Measurements from ENCODE around the gene KRT82. TPM values are rescaled to one million over a fixed set of nuclear protein-coding genes. Genes with fewer than 3 reads are reported as not detected.

Gene KRT82
- polyA plus RNA-seq, 1 experiment = not detected

- CTCF ChIA-PET = interaction anchor here (1.3 kb wide), 1 partner anchor 16 kb away, joined by 5 read pairs; no protein-coding TSS in a partner anchor
- DNase-seq (ENCODE audit: low read depth, low spot score) = no peak
Measured at GRCh38 chr12:52387859-52388258, 18.3 kb downstream of the KRT82 start.

DNA sequence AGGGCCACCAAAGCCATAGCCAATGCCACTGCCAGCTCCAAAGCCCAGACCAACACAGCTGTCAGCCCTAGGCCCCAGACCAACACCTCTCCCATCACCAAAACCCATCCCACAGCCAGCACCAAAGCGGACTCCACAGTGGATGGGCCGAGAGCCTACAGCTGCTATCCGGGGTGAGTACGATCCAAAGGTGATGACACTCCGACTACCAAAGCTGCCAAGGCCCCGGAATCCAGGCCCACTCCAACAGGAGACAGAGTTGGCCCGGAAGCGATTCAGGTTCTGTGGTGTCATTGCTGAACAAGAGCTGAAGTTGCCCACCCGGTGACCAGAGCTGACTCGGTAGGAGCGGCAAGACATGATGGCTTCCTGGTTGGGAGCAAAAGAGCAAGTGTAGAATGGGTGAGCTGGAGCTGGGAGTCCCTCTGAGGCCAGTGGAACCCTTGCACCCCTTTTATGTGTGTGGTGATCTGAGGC lies 20.9 kb downstream of the KRT82 start, which contains the start of gene KRT84:
Gene KRT84, minus strand, starts transcription at position 427 of the 477 bp plus-strand sequence. Its CDS starts 67 bp downstream, at position 360.
- no peak within 1 kb of the TSS for H3K27ac ChIP-seq (ENCODE audit: low read depth, low read length)
- POLR2A ChIA-PET = no interaction called here

More at GRCh38 chr12:52387859-52388258, 18.3 kb downstream of the KRT82 start:
- no peak overlapping the region for H3K27ac ChIP-seq (ENCODE audit: low read depth, low read length)
- peaks cover 29% of the 10 kb centered on the region for H3K27me3 ChIP-seq (ENCODE audit: control insufficient read depth, insufficient read depth, low read length)
- TF ChIP-seq, protein P1, sequence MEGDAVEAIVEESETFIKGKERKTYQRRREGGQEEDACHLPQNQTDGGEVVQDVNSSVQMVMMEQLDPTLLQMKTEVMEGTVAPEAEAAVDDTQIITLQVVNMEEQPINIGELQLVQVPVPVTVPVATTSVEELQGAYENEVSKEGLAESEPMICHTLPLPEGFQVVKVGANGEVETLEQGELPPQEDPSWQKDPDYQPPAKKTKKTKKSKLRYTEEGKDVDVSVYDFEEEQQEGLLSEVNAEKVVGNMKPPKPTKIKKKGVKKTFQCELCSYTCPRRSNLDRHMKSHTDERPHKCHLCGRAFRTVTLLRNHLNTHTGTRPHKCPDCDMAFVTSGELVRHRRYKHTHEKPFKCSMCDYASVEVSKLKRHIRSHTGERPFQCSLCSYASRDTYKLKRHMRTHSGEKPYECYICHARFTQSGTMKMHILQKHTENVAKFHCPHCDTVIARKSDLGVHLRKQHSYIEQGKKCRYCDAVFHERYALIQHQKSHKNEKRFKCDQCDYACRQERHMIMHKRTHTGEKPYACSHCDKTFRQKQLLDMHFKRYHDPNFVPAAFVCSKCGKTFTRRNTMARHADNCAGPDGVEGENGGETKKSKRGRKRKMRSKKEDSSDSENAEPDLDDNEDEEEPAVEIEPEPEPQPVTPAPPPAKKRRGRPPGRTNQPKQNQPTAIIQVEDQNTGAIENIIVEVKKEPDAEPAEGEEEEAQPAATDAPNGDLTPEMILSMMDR (IDR thresholded peaks at IDR 0.05; ENCODE audit: low read depth, low read length) = no peak
- POLR2A ChIA-PET = no interaction called here
- no peak overlapping the region for H3K4me3 ChIP-seq (ENCODE audit: low read depth, low read length)
- no peaks in the 10 kb centered on the region for H3K9me3 ChIP-seq (ENCODE audit: control insufficient read depth, insufficient read depth, low read length)

GRCh38 chr12:52383331-52383730 lies 22.8 kb downstream of the KRT82 start:
- Histone ChIP-seq H3K27me3 (ENCODE audit: control insufficient read depth, insufficient read depth, low read length) (peaks cover 42% of the 10 kb centered on the region), H3K9me3 (ENCODE audit: control insufficient read depth, insufficient read depth, low read length) (no peaks in the 10 kb centered on the region), H3K4me3 (ENCODE audit: low read depth, low read length) (no peak overlapping the region), H3K27ac (ENCODE audit: low read depth, low read length) (no peak overlapping the region)
- TF ChIP-seq, protein P1 (IDR thresholded peaks at IDR 0.05; ENCODE audit: low read depth, low read length) = no peak
- ChIA-PET POLR2A (no interaction called here), CTCF (interaction anchor here (3.6 to 5.5 kb wide), 2 partner anchors 11 to 496 kb away, joined by 11 to 29 read pairs; no protein-coding TSS in a partner anchor)
- DNase-seq (ENCODE audit: low read depth, low spot score) = no peak

More for the DNA sequence above, 20.9 kb downstream of the KRT82 start, which contains the start of gene KRT84:
- Histone ChIP-seq H3K27me3 (ENCODE audit: control insufficient read depth, insufficient read depth, low read length) (peaks cover 42% of the 10 kb centered on the region), H3K4me3 (ENCODE audit: low read depth, low read length) (no peak within 1 kb of the TSS), H3K9me3 (ENCODE audit: control insufficient read depth, insufficient read depth, low read length) (no peaks in the 10 kb centered on the region)
- TF ChIP-seq, protein P1 (IDR thresholded peaks at IDR 0.05; ENCODE audit: low read depth, low read length) = no peak
- CTCF ChIA-PET = interaction anchor here (1.5 kb wide), 1 partner anchor 13 kb away, joined by 6 read pairs; no protein-coding TSS in a partner anchor
- DNase-seq (ENCODE audit: low read depth, low spot score) = no peak

DNA sequence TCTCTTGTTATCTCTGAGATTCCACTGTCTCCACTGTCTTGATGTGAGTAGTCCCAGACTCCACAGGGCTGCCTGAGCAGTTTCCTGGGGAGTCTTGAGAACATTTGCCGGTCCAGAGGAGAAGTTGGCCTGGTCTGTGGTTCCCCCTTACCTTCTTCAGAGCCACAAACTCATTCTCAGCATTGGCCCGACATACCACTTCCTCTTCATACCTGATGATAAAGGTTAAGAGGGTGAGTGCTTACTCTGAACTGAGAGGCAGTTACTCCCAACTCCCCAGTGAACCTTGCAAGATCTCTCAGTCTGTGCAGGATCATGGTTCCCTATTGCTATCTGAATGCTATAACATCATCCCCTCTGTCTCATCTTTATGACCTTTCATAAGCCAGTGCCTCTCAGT lies 23.3 kb downstream of the KRT82 start:
- TF ChIP-seq, protein P1 (IDR thresholded peaks at IDR 0.05; ENCODE audit: low read depth, low read length) = no peak
- Histone ChIP-seq H3K4me3 (ENCODE audit: low read depth, low read length) (no peak overlapping the region), H3K27ac (ENCODE audit: low read depth, low read length) (no peak overlapping the region), H3K27me3 (ENCODE audit: control insufficient read depth, insufficient read depth, low read length) (peaks cover 38% of the 10 kb centered on the region), H3K9me3 (ENCODE audit: control insufficient read depth, insufficient read depth, low read length) (no peaks in the 10 kb centered on the region)
- no peak for DNase-seq (ENCODE audit: low read depth, low spot score)
- ChIA-PET CTCF (interaction anchor here (1.3 to 5.5 kb wide), 3 partner anchors 11 to 497 kb away, joined by 3 to 29 read pairs (median 11); no protein-coding TSS in a partner anchor), POLR2A (no interaction called here)

GRCh38 chr12:52381206-52381605 lies 24.9 kb downstream of the KRT82 start:
- ChIA-PET POLR2A (no interaction called here), CTCF (interaction anchor here (0.7 to 5.5 kb wide), 6 partner anchors 9 to 499 kb away, joined by 3 to 29 read pairs (median 7); no protein-coding TSS in a partner anchor)
- peaks cover 41% of the 10 kb centered on the region for H3K27me3 ChIP-seq (ENCODE audit: control insufficient read depth, insufficient read depth, low read length)
- H3K27ac ChIP-seq (ENCODE audit: low read depth, low read length) = no peak overlapping the region
- TF ChIP-seq, protein P1 (IDR thresholded peaks at IDR 0.05; ENCODE audit: low read depth, low read length) = no peak
- no peaks in the 10 kb centered on the region for H3K9me3 ChIP-seq (ENCODE audit: control insufficient read depth, insufficient read depth, low read length)
- no peak for DNase-seq (ENCODE audit: low read depth, low spot score)
- H3K4me3 ChIP-seq (ENCODE audit: low read depth, low read length) = no peak overlapping the region

Data from AG04450 (cell line).